HG03097 (cell line): ENCODE results near the gene ASPHD2.

Experiments used
- ATAC-seq: cut with Tn5 transposase; IDR thresholded peaks from one replicate; pipeline ENCODE4 v1.9.1; 2021; ENCODE audit not compliant: unreplicated experiment, low FRiP score

The ASPHD2 gene

GRCh38 chr22:26466196-26466595 lies 37.1 kb downstream of the ASPHD2 start:
- no peak for ATAC-seq

- no peak for ATAC-seq
Measured at GRCh38 chr22:26470807-26471206, 41.7 kb downstream of the ASPHD2 start.

GRCh38 chr22:26471522-26471921 lies 42.5 kb downstream of the ASPHD2 start:
- no peak for ATAC-seq

GRCh38 chr22:26474682-26475081 lies 45.6 kb downstream of the ASPHD2 start:
- ATAC-seq = no peak

- ATAC-seq = no peak
Measured at GRCh38 chr22:26476705-26477340, 47.8 kb downstream of the ASPHD2 start.

- no peak for ATAC-seq
Measured at GRCh38 chr22:26477341-26477731, 48.3 kb downstream of the ASPHD2 start.

GRCh38 chr22:26479043-26479791 lies 50.2 kb downstream of the ASPHD2 start:
- no peak for ATAC-seq

GRCh38 chr22:26479792-26480610 lies 50.9 kb downstream of the ASPHD2 start:
- no peak for ATAC-seq

GRCh38 chr22:26480611-26480932 lies 51.5 kb downstream of the ASPHD2 start:
- no peak for ATAC-seq

- no peak for ATAC-seq
Measured at GRCh38 chr22:26481112-26481693, 52.1 kb downstream of the ASPHD2 start.

GRCh38 chr22:26481694-26482093 lies 52.6 kb downstream of the ASPHD2 start:
- ATAC-seq = no peak

GRCh38 chr22:26482161-26482560 lies 53.1 kb downstream of the ASPHD2 start:
- no peak for ATAC-seq

GRCh38 chr22:26483043-26483438 lies 54.0 kb downstream of the ASPHD2 start:
- no peak for ATAC-seq

- peak; percentile 62 for ATAC-seq
Measured at GRCh38 chr22:26483439-26484359, 54.6 kb downstream of the ASPHD2 start, which contains the start of the genes HPS4 and SRRD. TSS of gene HPS4 (minus strand) at chr22:26483783. CDS start at chr22:26481762, 2,021 bp downstream. TSS of gene SRRD (plus strand) at chr22:26483877. CDS start at chr22:26483891, 14 bp downstream.

- no peak for ATAC-seq
Measured at GRCh38 chr22:26484360-26484706, 55.3 kb downstream of the ASPHD2 start.

- ATAC-seq = no peak
Measured at GRCh38 chr22:26485013-26485412, 56.0 kb downstream of the ASPHD2 start.

- no peak for ATAC-seq
Measured at GRCh38 chr22:26485806-26486390, 56.8 kb downstream of the ASPHD2 start.

- no peak for ATAC-seq
Measured at GRCh38 chr22:26486394-26486793, 57.3 kb downstream of the ASPHD2 start.

GRCh38 chr22:26487996-26488395 lies 58.9 kb downstream of the ASPHD2 start:
- no peak for ATAC-seq
